UCSD-AML1 (cell line): ENCODE measurements around the gene EPS8.

Experiments
- DNase-seq: peaks from one replicate; lab custom pipeline; 2025; ENCODE audit not compliant: unreplicated experiment; lab: John Stamatoyannopoulos, UW

The EPS8 gene

DNA sequence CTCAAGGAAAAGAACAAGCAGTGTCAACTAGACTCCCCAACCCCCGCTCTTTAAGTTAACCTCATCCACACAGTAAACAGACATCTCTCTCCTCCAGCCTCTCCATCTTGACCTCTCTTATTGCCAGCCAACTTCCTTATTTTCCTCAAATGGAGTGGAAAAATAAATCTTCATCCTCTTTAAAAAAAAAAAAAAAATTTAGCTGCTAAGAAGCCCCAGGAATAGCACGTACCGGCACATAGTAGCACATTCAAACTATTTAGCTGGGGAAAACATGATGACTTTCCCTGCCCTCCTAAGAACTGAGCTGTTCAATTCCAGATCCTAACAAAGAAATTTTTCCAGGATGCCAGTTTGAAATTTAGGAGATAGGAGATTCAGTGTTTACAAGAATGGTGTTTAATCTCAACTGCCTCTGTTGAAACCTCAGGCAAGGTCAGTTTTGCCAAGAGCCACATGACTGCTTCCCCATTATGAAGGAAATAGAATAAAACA lies 90.8 kb downstream of the EPS8 start:
- no peak for DNase-seq

- DNase-seq, result peak; percentile 9
Observed at GRCh38 chr12:15697201-15697600, 92.0 kb downstream of the EPS8 start.

DNA sequence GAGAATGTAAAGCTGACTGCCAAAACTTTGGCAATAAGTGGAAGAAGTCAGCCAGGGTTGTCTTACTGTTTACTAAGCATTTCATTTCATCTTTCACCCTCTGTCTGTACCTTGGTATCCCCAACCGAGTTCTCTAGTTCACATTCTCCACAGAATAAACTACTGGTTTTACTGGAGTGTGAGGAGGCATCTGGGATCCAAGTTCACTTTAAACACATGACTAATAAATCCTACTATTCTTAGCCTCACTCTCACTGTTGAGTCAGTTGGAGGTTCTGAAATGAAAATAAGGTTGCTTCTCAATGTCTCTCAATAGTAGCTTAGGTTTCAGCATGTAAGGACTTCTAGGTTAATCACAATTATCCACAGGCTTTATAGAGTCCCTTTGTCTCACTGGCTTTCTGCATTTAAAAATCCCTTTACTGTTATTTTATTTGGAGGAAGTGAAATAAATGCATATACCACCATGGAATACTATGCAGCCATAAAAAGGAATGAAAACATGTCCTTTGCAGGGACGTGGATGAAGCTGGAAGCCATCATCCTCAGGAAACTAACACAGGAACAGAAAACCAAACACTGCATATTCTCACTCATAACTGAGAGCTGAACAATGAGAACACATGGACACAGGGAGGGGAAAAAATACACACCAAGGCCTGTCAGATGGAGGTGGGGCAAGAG lies 95.8 kb downstream of the EPS8 start:
- DNase-seq, result no peak

GRCh38 chr12:15691388-15691787 lies 97.8 kb downstream of the EPS8 start:
- no peak for DNase-seq

DNA sequence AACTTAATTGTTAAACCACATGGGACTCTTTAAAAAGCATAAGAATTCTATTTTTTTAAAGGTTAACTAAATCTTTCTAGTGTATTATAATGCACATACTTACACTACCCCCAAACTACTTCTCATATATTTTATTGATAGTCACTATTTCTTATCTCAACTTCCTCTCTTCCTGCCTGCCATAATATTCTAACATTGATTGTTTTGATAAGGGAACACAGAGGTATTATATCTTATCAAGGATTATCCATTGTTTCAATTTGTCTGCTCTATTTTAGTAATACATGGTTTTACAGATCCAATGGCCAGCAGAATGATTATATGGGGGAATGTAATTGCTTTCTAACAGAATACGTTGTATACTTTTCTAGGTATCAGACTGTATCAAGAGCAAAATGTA lies 98.9 kb downstream of the EPS8 start:
- no peak for DNase-seq

- no peak for DNase-seq
Observed at GRCh38 chr12:15689751-15690191, 99.4 kb downstream of the EPS8 start.

GRCh38 chr12:15688838-15689625 lies 100.2 kb downstream of the EPS8 start:
- peak; percentile 33 for DNase-seq

DNA sequence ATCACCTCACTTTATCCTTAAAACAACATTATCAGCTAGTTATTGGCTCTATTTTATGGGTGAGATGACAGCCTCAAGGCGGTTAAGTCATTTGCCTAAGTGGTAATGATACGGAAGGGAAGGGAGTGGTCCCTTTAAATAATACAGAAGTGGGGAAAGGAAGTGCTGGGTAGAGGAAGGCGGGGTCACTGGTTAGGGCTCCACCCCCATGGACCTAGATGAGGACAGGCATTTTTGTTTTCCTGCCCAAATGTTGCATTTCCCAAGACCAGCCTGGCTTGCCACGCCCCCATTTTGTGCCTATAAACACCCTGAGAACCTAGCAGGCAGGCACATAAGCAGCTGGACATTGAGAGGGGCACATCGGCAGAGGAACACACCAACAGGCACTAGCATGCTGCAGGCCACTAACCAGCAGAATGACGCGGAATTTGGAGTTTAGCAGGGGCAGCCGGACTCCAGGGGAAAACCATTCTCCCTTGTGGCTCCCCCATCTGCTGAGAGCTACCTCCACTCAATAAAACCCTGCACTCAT lies 100.9 kb downstream of the EPS8 start:
- peak; percentile 31 for DNase-seq

DNA sequence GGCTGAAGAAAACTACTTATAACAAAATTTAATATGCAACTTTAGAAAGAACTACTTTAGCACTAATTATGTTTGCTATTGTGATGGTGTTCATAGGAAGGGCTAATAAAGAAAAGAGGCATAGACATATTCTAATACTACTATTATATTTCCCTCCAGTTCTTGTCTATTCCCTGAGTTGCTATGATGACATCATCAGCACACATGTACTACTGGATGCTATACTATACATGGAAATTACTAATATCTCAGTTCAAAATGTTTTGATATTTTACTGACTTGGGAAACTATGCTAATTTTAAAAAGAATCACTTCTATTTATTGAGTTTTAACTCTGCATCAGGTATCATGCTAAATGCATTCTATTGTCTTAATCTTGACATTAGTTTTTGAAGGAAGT lies 101.6 kb downstream of the EPS8 start:
- no peak for DNase-seq

- no peak for DNase-seq
Observed at GRCh38 chr12:15684896-15685658, 104.1 kb downstream of the EPS8 start.

DNA sequence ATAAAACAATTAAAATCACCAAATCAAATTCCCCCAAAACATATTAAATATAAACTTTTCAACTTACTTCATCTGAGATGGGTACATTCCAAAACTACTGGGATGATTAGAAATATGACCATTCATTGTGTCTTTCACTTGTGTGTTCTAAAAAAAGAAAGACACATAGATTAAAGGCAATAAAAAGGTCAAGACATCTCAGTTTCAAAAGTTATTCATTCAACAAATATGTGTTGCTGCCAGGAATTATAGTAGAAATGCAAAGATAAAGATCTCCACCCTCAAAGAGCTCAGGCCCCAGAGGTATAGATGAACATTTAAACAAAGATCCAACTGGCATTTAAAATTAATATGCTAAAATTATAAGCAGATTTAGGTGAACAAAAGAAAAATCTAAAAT lies 106.4 kb downstream of the EPS8 start:
- no peak for DNase-seq

- DNase-seq, result no peak
Observed at GRCh38 chr12:15679151-15679550, 110.0 kb downstream of the EPS8 start.

DNA sequence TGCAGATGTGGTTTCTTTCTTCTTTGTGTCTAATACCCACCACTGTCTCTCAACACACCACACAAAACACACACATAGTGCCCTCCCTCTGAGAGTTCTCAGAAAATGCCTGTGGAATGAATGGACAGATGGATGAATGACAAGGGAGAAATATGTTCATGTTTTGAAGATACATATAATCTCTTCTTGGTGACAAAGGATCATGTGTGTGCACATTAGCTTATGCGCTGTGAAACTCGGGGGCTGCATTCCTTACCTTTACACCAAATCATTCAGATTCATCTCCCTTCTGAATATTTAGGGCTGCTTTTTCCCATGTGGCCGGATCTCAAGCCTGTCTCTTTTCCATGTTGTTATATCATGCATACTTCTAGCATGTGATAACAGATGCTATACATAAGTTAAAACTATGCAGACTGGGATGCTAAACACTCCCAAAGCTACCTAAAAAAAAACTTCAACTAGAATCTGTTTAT lies 111.4 kb downstream of the EPS8 start:
- DNase-seq, result no peak

DNA sequence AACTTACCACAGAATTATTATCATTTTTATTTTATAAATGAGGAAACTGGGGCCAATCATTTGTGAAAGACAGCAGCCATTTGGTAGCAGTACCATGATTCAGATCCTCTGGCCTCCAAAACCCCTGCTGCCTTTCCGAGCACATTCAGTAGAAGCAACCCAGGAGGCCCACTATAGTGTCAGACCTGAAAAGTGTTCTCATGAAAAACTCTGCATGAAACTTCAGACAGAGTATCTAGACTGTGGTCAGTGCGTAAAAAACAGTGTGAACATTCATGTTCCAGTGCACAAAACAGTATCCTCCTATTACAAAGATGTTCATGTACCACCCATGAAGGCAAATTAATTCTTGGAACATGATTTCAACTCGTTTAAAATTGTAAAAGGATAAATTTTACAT lies 112.0 kb downstream of the EPS8 start:
- DNase-seq, result no peak

- no peak for DNase-seq
Observed at GRCh38 chr12:15672671-15673270, 116.4 kb downstream of the EPS8 start.

GRCh38 chr12:15670756-15671155 lies 118.4 kb downstream of the EPS8 start:
- no peak for DNase-seq

- DNase-seq, result no peak
Observed at GRCh38 chr12:15669256-15669948, 119.8 kb downstream of the EPS8 start.

DNA sequence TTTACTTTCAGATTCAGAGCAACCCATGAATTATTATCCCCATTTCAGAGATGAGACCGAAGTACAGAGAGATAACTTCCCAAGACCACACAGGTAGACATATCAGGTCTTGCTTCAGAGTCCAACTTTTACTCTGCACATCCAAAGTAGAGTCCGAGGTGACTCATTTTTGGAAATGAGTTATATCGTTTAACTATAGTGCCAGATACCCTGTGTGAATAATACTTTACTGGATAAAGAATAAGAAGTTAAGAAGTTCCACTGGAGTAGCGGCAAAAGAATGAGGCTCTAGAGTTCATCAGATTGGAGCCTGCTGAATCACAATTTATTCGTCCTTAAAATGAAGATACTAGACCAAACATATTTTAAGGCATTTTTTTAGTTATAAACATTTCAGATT lies 124.7 kb downstream of the EPS8 start:
- no peak for DNase-seq

DNA sequence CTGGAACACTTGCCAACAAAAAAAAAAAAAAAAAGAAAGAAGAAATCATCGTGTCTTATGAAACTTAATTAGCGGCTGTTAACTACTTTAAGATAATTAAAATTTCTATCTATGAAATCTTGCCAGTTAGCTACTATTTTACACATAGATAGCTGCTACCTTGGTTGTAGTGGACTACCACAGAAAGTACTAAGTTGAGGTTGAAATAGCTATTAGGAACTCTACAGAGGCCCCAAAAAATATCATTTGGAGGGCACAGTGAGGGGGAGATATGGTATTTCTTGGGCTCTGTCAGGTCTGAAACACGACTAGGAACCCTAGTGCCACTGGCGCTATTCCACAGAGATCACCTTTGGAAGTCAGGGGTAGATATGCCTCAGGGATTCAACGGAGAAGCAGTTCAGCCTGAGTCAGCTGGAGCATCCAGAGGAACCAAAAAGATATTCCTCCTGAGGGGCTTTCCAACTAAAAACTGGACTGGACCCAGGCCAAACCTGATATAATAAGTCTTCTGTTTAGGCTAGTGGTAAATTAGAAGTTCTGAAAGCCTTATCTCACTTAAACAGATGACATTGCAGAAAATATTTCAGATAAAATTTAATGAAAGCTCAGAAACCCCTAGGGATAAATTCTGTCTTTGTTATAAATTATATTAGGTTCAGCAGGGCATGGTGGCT lies 126.1 kb downstream of the EPS8 start:
- DNase-seq, result no peak
